GM18867 (cell line): ENCODE measurements around the gene LRRC7.

Experiments
- ATAC-seq: cut with Tn5 transposase; IDR thresholded peaks from one replicate; pipeline ENCODE4 v1.9.1; 2021; ENCODE audit warnings: mild to moderate bottlenecking, moderate library complexity; ENCODE audit not compliant: unreplicated experiment

LRRC7 gene

GRCh38 chr1:70146488-70146887 lies 578.8 kb downstream of the LRRC7 start:
- no peak for ATAC-seq

GRCh38 chr1:70150444-70150843 lies 582.7 kb downstream of the LRRC7 start:
- ATAC-seq = no peak

- ATAC-seq = no peak
Observed at GRCh38 chr1:70153739-70154138, 586.0 kb downstream of the LRRC7 start.

- no peak for ATAC-seq
Observed at GRCh38 chr1:70156529-70157120, 588.9 kb downstream of the LRRC7 start.

GRCh38 chr1:70164350-70164749 lies 596.6 kb downstream of the LRRC7 start:
- no peak for ATAC-seq

GRCh38 chr1:70168283-70168682 lies 600.6 kb downstream of the LRRC7 start:
- ATAC-seq = no peak

- ATAC-seq = no peak
Observed at GRCh38 chr1:70169018-70169839, 601.5 kb downstream of the LRRC7 start.

- ATAC-seq = no peak
Observed at GRCh38 chr1:70171512-70171911, 603.8 kb downstream of the LRRC7 start.
